Measurements from ENCODE around the gene DNAL1. TPM values are rescaled to one million over a fixed set of nuclear protein-coding genes. Genes with fewer than 3 reads are reported as not detected.
A peak's percentile ranks its signal among the peaks of the same experiment; 100 is the strongest.

DNAL1 gene
- total RNA-seq, 1 experiment from 2014 or later: 4.6 TPM

- DNase-seq (ENCODE audit: low read depth): no peak
Observed at GRCh38 chr14:73722581-73722980, 77.8 kb downstream of the DNAL1 start.

- DNase-seq (ENCODE audit: low read depth): no peak
Observed at GRCh38 chr14:73723406-73723796, 78.6 kb downstream of the DNAL1 start.

GRCh38 chr14:73723797-73724661 is 79.2 kb downstream of the DNAL1 start:
- peak; percentile 91 for DNase-seq (ENCODE audit: low read depth)

GRCh38 chr14:73724696-73725095 is 79.9 kb downstream of the DNAL1 start:
- DNase-seq (ENCODE audit: low read depth): no peak

- peak; percentile 68 for DNase-seq (ENCODE audit: low read depth)
Observed at GRCh38 chr14:73725116-73726024, 80.6 kb downstream of the DNAL1 start.

- peak; percentile 23 for DNase-seq (ENCODE audit: low read depth)
Observed at GRCh38 chr14:73726025-73726961, 81.5 kb downstream of the DNAL1 start.

- DNase-seq (ENCODE audit: low read depth): no peak
Observed at GRCh38 chr14:73727166-73727565, 82.4 kb downstream of the DNAL1 start.

GRCh38 chr14:73728717-73729330 is 84.0 kb downstream of the DNAL1 start:
- DNase-seq (ENCODE audit: low read depth): peak; percentile 80

GRCh38 chr14:73729556-73730265 is 84.9 kb downstream of the DNAL1 start:
- no peak for DNase-seq (ENCODE audit: low read depth)

GRCh38 chr14:73731111-73731510 is 86.3 kb downstream of the DNAL1 start:
- DNase-seq (ENCODE audit: low read depth): no peak

- no peak for DNase-seq (ENCODE audit: low read depth)
Observed at GRCh38 chr14:73732006-73732405, 87.2 kb downstream of the DNAL1 start.

- DNase-seq (ENCODE audit: low read depth): no peak
Observed at GRCh38 chr14:73736842-73737241, 92.1 kb downstream of the DNAL1 start.

- DNase-seq (ENCODE audit: low read depth): no peak
Observed at GRCh38 chr14:73738518-73739173, 93.9 kb downstream of the DNAL1 start.

GRCh38 chr14:73739174-73739898 is 94.5 kb downstream of the DNAL1 start:
- no peak for DNase-seq (ENCODE audit: low read depth)

GRCh38 chr14:73739899-73740617 is 95.3 kb downstream of the DNAL1 start:
- DNase-seq (ENCODE audit: low read depth): no peak

GRCh38 chr14:73740618-73741326 is 96.0 kb downstream of the DNAL1 start:
- DNase-seq (ENCODE audit: low read depth): no peak

GRCh38 chr14:73741386-73741875 is 96.6 kb downstream of the DNAL1 start:
- peak; percentile 94 for DNase-seq (ENCODE audit: low read depth)
